ENCODE results near the gene NFE2L1.
"Not testable (repeated sequence)": the region's sequence is repeated elsewhere in the genome, so short reads cannot be mapped to it uniquely, and the experiment has no call there.

The NFE2L1 gene

GRCh38 chr17:48047741-48048383 is at the start of gene NFE2L1:
NFE2L1 (plus strand) TSS chr17:48048359; CDS start chr17:48051119, 2,760 bp downstream.
- peak; percentile 91 to 100 (median 100) for DNase-seq

- no peak for DNase-seq
These were observed 48.6 kb upstream of the NFE2L1 start for GRCh38 chr17:47999582-47999981.

- DNase-seq = no peak
These were observed 47.0 kb upstream of the NFE2L1 start for GRCh38 chr17:48001197-48001596.

- DNase-seq = not testable (repeated sequence)
These were observed 46.5 kb upstream of the NFE2L1 start for GRCh38 chr17:48001657-48002056.

- DNase-seq = peak in 2 of 56 donors; percentile 23 to 46
These were observed 45.8 kb upstream of the NFE2L1 start for GRCh38 chr17:48002266-48002915.

GRCh38 chr17:48002916-48003416 is 45.2 kb upstream of the NFE2L1 start:
- peak in 35 of 56 donors; percentile 15 to 83 (median 54) for DNase-seq

GRCh38 chr17:48003417-48004151 is 44.6 kb upstream of the NFE2L1 start:
- peak in 12 of 56 donors; percentile 15 to 83 (median 58) for DNase-seq

GRCh38 chr17:48004983-48005382 is 43.2 kb upstream of the NFE2L1 start:
- no peak for DNase-seq

GRCh38 chr17:48006936-48007709 is 41.0 kb upstream of the NFE2L1 start:
- no peak for DNase-seq

- no peak for DNase-seq
These were observed 38.0 kb upstream of the NFE2L1 start for GRCh38 chr17:48010193-48010592.

GRCh38 chr17:48011405-48012150 is 36.6 kb upstream of the NFE2L1 start:
- peak in 1 of 56 donors; percentile 12 for DNase-seq

GRCh38 chr17:48012151-48012520 is 36.0 kb upstream of the NFE2L1 start:
- peak in 30 of 56 donors; percentile 8 to 69 (median 33) for DNase-seq

- no peak for DNase-seq
These were observed 35.5 kb upstream of the NFE2L1 start for GRCh38 chr17:48012654-48013053.

GRCh38 chr17:48013876-48014594 is 34.1 kb upstream of the NFE2L1 start:
- DNase-seq = no peak

GRCh38 chr17:48014595-48015111 is 33.5 kb upstream of the NFE2L1 start:
- DNase-seq = no peak

GRCh38 chr17:48016112-48016511 is 32.0 kb upstream of the NFE2L1 start:
- DNase-seq = peak in 1 of 56 donors; percentile 5

GRCh38 chr17:48017817-48018158 is 30.4 kb upstream of the NFE2L1 start:
- not testable (repeated sequence) for DNase-seq

- no peak for DNase-seq
These were observed 26.2 kb upstream of the NFE2L1 start for GRCh38 chr17:48021934-48022333.

- DNase-seq = no peak
These were observed 25.3 kb upstream of the NFE2L1 start for GRCh38 chr17:48022901-48023300.

Measured in nucleus accumbens (tissue), 56 donors.